Large intestine (tissue), 3 donors: ENCODE data around the gene TMED4. TPM values are rescaled to one million over a fixed set of nuclear protein-coding genes. Genes with fewer than 3 reads are reported as not detected.
"Not testable (repeated sequence)": the region's sequence is repeated elsewhere in the genome, so short reads cannot be mapped to it uniquely, and the experiment has no call there.

Source experiments
- DNase-seq, 2 donors: peaks; one replicate each; pipeline versions ENCODE4 v3.0.0 to v3.0.0-alpha.2; 2013
- H3K27ac ChIP-seq: one replicate; pipeline ENCODE4 v1.5.1; 2013; ENCODE audit warnings: low read length
- H3K27me3 ChIP-seq: 2 replicates; pipeline ENCODE4 v1.6.1; 2013; ENCODE audit warnings: low read length; ENCODE audit not compliant: control insufficient read depth, insufficient read depth
- H3K36me3 ChIP-seq: 2 replicates; pipeline ENCODE4 v1.6.1; 2013; ENCODE audit warnings: low read length; ENCODE audit not compliant: control insufficient read depth, insufficient read depth
- H3K4me1 ChIP-seq: one replicate; pipeline ENCODE4 v1.6.1; 2013; ENCODE audit warnings: low read length; ENCODE audit not compliant: control insufficient read depth, insufficient read depth
- H3K4me3 ChIP-seq: one replicate; pipeline ENCODE4 v1.5.1; 2013; ENCODE audit warnings: low read length
- H3K9me3 ChIP-seq: one replicate; pipeline ENCODE4 v1.6.1; 2013; ENCODE audit warnings: mild to moderate bottlenecking, low read depth, low read length, moderate library complexity; ENCODE audit not compliant: control insufficient read depth
- WGBS: methylation state at CpG from one replicate; pipeline ENCODE4 v1.1.5; 2013; ENCODE audit warnings: low lambda C conversion rate; ENCODE audit not compliant: insufficient coverage; 5-methylcytosine and 5-hydroxymethylcytosine counted together
- polyA plus RNA-seq: library from polyadenylated mRNA; unstranded; fragments of 120-200 nt; gene quantifications from one replicate; pipeline ENCODE4 v1.2.1, GENCODE V29; 2013

TMED4 gene
- polyA plus RNA-seq, 1 donor = 164 TPM

GRCh38 chr7:44608916-44609648, 27.1 kb upstream of the TMED4 start:
- DNase-seq = no peak
- H3K9me3 ChIP-seq = no peaks in the 10 kb centered on the region
- H3K27ac ChIP-seq = no peak overlapping the region
- WGBS = 42% methylated on average over 1 of the region's 14 CpGs
- no peaks in the 10 kb centered on the region for H3K27me3 ChIP-seq
- peaks cover 9% of the 10 kb centered on the region for H3K4me1 ChIP-seq
- H3K36me3 ChIP-seq = peaks cover 3% of the 10 kb centered on the region
- no peak overlapping the region for H3K4me3 ChIP-seq

- Histone ChIP-seq H3K9me3 (no peaks in the 10 kb centered on the region), H3K27me3 (peaks cover 2% of the 10 kb centered on the region), H3K27ac (peak overlapping the region; percentile 99), H3K36me3 (peaks cover 3% of the 10 kb centered on the region), H3K4me1 (peaks cover 7% of the 10 kb centered on the region), H3K4me3 (peak overlapping the region; percentile 89)
- 100% methylated on average over 3 of the region's 35 CpGs for WGBS
- DNase-seq = no peak
Observed at GRCh38 chr7:44607141-44608068, 25.4 kb upstream of the TMED4 start.

- H3K36me3 ChIP-seq = peaks cover 3% of the 10 kb centered on the region
- peak; percentile 99 for DNase-seq
- no peaks in the 10 kb centered on the region for H3K9me3 ChIP-seq
- peak within 1 kb of the TSS; percentile 99 for H3K27ac ChIP-seq
- H3K4me3 ChIP-seq = peak within 1 kb of the TSS; percentile 89
- WGBS = no CpG with 5 or more reads among the region's 93 CpGs
- H3K4me1 ChIP-seq = peaks cover 7% of the 10 kb centered on the region
- peaks cover 2% of the 10 kb centered on the region for H3K27me3 ChIP-seq
Observed at GRCh38 chr7:44606341-44607140, 24.5 kb upstream of the TMED4 start, which contains the start of gene OGDH. Gene OGDH, plus strand, starts transcription at chr7:44606627. Its CDS starts 17,717 bp downstream, at chr7:44624344.

- Histone ChIP-seq H3K27me3 (peaks cover 2% of the 10 kb centered on the region), H3K36me3 (peaks cover 3% of the 10 kb centered on the region), H3K9me3 (no peaks in the 10 kb centered on the region), H3K4me3 (no peak overlapping the region), H3K4me1 (peaks cover 7% of the 10 kb centered on the region), H3K27ac (no peak overlapping the region)
- WGBS = 95% methylated on average over 2 of the region's 2 CpGs
- no peak for DNase-seq
Observed at GRCh38 chr7:44604941-44605340, 22.9 kb upstream of the TMED4 start.

- H3K27me3 ChIP-seq = peaks cover 2% of the 10 kb centered on the region
- no peak for DNase-seq
- WGBS = 50% methylated on average over 2 of the region's 6 CpGs
- peaks cover 7% of the 10 kb centered on the region for H3K4me1 ChIP-seq
- no peaks in the 10 kb centered on the region for H3K9me3 ChIP-seq
- no peak overlapping the region for H3K27ac ChIP-seq
- H3K36me3 ChIP-seq = peaks cover 3% of the 10 kb centered on the region
- H3K4me3 ChIP-seq = no peak overlapping the region
Observed at GRCh38 chr7:44603193-44603592, 21.2 kb upstream of the TMED4 start.

- no peak for DNase-seq
- H3K27me3 ChIP-seq = peaks cover 2% of the 10 kb centered on the region
- peaks cover 3% of the 10 kb centered on the region for H3K4me1 ChIP-seq
- no CpG with 5 or more reads among the region's 1 CpG for WGBS
- no peak overlapping the region for H3K27ac ChIP-seq
- H3K4me3 ChIP-seq = no peak overlapping the region
- no peaks in the 10 kb centered on the region for H3K36me3 ChIP-seq
- H3K9me3 ChIP-seq = no peaks in the 10 kb centered on the region
Observed at GRCh38 chr7:44602576-44602910, 20.5 kb upstream of the TMED4 start.

GRCh38 chr7:44599222-44599621, 17.2 kb upstream of the TMED4 start:
- no peaks in the 10 kb centered on the region for H3K36me3 ChIP-seq
- WGBS = 80% methylated on average over 2 of the region's 3 CpGs
- H3K9me3 ChIP-seq = no peaks in the 10 kb centered on the region
- no peak overlapping the region for H3K27ac ChIP-seq
- H3K4me3 ChIP-seq = no peak overlapping the region
- no peaks in the 10 kb centered on the region for H3K4me1 ChIP-seq
- peaks cover 2% of the 10 kb centered on the region for H3K27me3 ChIP-seq
- no peak for DNase-seq

- not testable (repeated sequence) for H3K36me3 ChIP-seq, H3K4me1 ChIP-seq, DNase-seq, H3K27ac ChIP-seq, H3K9me3 ChIP-seq, H3K27me3 ChIP-seq, H3K4me3 ChIP-seq
- WGBS = no CpG with 5 or more reads among the region's 8 CpGs
Observed at GRCh38 chr7:44597181-44597580, 15.2 kb upstream of the TMED4 start.

- Histone ChIP-seq H3K27me3 (no peaks in the 10 kb centered on the region), H3K36me3 (no peaks in the 10 kb centered on the region), H3K4me3 (no peak overlapping the region), H3K9me3 (no peaks in the 10 kb centered on the region), H3K4me1 (no peaks in the 10 kb centered on the region), H3K27ac (no peak overlapping the region)
- DNase-seq = no peak
- WGBS = no CpG with 5 or more reads among the region's 5 CpGs
Observed at GRCh38 chr7:44595934-44596635, 14.1 kb upstream of the TMED4 start.
